ENCODE data around the gene ALG5.

The ALG5 gene

DNA sequence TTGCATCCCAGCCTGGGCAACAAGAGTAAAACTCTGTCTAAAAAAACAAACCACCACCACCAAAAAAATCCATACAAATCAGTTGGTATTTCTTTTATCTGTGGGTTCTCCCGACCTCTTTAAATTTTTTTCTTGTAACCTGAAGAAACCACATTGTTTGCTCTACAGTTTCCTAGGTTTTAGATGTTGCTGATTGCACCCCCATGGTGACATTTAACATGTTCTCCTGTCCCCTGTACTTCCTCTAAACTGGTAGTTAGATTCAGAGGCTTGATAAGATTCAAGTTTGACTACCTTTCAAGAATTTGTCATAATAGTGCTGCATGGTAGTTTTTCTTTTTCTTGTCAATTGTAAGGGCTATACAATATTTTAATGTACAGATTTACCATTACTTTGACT, 24.0 kb downstream of the ALG5 start:
- DNase-seq = no peak

DNA sequence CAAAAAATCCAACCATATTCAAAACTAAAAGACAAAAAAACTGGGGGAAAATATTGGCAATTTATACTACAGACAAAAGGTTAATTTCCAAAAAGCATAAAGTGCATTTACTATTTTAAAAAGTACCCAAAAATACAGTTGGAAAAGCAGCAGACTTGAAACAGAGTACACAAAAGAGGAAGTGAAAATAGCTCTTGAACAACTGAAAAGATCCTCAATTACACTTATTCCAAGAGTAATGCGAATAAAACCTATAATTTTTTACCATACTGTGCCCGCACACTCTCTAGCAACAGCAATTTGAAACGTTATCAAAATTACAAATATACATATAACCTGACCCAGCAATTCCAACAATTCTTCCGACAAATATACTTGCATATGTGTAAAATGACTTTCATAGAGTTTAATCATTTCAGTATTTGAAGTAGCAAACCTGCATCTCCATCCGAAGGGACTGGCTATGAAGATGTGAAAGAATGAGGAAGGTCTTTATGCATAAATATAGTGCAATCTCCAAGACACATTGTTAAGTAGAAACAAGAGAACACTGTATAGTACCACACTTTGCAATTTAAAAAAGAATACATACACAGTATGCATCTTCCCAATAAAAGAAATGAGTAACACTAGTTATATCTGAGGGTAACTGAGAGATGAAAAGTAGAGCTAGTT, 25.4 kb downstream of the ALG5 start:
- no peak for DNase-seq

DNA sequence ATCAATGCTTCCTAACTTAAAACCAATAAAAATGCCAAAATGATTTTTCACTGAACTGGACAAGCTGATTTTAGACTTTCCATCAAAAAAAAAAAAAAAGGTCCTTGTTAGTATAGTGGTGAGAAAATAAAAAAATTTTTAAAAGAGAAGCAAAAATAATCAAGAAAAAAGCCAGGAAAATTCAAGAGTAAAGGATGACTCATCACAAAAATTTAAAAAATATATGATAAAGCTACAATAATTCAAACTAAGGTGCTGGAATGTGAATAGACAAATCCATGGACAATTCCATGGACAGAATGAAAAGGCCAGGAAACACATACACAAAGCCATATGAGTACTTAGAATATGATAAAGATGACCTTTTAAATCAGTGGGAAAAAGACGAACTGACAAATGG, 26.1 kb downstream of the ALG5 start:
- no peak for DNase-seq

- DNase-seq = no peak
Measured at GRCh38 chr13:36966404-36966803, 32.7 kb downstream of the ALG5 start.

GRCh38 chr13:36965767-36966166, 33.4 kb downstream of the ALG5 start:
- no peak for DNase-seq

- no peak for DNase-seq
Measured at GRCh38 chr13:36959456-36960116, 39.6 kb downstream of the ALG5 start.

GRCh38 chr13:36954542-36954941, 44.6 kb downstream of the ALG5 start:
- DNase-seq = no peak

GRCh38 chr13:36950920-36951319, 48.2 kb downstream of the ALG5 start:
- no peak for DNase-seq

GRCh38 chr13:36950330-36950729, 48.8 kb downstream of the ALG5 start:
- no peak for DNase-seq

DNA sequence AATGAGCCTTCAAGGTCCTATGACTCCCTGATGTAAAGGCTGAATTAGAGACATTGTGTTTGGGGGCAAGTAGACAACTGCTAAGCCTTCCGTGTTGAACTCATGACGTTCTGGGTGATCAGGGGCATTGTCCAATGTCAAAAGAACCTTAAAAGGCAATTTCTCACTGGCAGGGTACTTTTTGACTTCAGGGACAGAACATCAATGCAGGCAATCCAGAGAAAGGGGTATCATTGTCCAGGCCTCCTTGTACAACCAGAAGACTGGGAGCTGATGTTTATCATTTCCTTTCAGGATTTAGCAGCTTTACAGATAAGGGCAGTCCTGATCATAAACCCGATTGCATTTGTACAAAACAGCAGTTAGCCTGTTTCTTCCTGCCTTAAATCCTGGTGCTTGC, 54.1 kb downstream of the ALG5 start:
- DNase-seq = no peak

GRCh38 chr13:36925603-36926002, 73.5 kb downstream of the ALG5 start:
- no peak for DNase-seq

GRCh38 chr13:36924001-36924400, 75.1 kb downstream of the ALG5 start:
- DNase-seq = no peak

- DNase-seq = no peak
Measured at GRCh38 chr13:36921631-36922301, 77.4 kb downstream of the ALG5 start.

- DNase-seq = no peak
Measured at GRCh38 chr13:36920616-36921185, 78.4 kb downstream of the ALG5 start.

GRCh38 chr13:36919833-36920615, 79.1 kb downstream of the ALG5 start, which contains the start of gene SMAD9:
SMAD9 (minus strand) TSS chr13:36920238; CDS start chr13:36879689, 40,549 bp downstream.
- no peak for DNase-seq

DNA sequence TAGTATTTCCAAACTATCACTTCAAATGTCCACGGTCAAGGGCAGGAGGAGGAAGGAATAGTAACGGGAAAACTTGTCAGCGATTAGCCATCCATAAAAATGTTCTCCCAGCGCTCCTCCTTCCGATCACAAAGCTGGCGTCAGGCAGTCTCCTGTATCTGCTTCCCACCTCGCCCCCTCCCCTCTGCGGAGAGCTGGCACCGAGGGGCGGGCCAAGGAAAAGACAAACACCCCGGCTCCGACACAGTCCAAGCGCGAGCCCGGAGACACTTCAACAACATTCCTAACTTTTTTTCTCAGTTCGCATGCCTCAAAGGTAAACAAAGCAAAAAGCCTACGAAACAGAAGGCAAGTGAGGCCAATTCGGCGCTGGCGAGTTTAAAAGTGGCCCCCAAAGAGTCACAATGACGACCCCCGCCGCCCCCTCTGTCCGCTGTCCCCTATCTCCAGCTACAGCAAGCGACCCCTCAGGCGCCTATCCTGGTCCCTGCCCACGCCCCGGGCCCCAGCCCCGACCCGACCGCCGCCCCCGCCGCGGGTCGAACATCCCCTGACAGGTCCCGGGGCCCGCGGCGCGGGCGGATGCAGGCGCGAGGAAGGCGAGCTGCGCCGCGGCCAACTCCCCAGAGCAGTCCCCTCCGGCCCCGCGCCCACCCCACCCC, 79.8 kb downstream of the ALG5 start:
- no peak for DNase-seq

GRCh38 chr13:36918246-36919131, 80.7 kb downstream of the ALG5 start:
- DNase-seq = no peak

DNA sequence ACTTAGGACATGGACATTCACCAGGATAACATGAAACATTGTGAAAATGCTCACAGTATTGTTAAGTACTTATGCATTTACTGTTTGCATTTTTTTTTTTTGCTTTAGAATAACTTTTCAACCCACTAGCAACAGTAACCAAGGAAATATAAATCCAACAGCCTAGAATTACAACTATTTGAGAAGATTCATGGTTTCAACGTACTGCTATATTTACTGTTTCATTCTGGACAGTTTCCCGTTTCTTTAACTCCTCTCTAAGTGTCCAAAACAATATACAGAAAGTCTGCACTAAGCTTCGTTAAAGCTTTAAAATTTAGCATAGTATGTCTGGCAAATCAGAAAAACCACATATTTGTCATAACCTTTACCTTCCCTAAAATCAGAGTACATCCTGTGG, 81.8 kb downstream of the ALG5 start:
- DNase-seq = no peak

DNA sequence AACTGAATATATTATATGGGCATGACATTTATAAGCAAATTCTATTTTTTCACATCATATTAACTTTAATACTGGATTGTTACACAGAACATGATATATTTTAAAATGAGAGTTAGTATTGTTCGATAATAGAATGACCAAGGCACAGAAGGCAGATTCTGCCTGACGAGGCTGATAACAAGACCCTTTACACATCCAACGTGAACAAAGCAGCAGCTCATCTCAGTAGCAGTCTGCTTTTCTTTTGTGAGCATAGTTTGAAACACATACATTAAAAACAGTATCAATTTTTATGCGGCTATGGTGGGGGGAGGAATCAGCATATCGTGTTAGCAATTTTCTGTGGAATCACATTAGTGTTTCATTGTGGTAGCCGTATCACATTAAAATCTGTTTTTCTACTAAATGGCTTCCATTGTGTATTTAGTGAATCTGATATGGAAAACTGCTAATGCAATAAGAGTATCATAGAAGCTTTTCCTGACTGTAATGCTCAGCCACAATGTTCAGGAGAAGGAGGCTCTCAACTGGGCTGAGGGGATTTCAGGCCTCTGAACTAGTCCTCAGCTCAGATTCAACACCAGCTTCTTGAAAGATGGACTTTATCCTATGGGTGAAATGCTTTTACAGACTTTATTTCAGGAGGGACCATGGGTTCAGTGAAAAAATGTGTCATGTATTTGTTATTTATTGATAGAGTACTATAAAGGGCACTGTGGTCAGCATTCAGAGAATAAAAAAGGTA, 83.1 kb downstream of the ALG5 start:
- no peak for DNase-seq

DNA sequence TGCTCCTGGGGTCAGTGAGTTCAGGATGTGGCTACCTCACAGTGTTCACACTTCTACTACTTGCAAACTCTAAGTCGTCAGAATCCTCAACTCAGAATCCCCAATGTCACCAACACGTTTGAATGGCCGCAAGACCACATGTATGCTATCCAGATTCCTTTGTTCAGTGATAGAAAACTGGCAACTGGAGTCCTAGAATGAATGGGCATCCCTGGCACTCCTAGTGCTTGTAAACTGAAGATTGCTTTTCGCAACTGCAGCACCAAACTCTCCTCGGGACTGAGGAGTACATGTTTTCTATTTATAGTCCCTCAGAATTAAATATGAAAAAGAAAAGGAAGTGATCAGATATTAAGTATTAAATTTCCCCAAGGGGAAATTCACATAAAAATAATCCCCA, 84.0 kb downstream of the ALG5 start:
- DNase-seq = no peak

DNA sequence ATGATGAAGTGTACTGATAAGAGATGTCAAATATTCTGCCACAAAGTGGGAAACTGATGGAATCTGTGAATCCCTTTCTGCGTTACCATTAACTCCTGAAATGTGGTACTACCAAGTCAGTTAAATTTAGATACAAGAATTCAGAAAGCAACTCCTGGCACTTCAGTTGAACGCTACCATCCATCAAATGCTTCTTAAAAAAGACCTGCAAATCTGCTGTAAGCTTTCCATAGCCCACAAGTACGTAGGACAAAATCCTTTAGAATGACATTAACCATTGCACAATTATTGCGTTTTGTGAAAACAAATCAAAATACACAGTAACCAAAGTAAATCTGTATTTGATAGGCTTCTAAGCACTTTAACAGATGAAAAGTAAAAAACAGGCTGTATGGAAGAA, 84.5 kb downstream of the ALG5 start:
- DNase-seq = no peak
